ENCODE measurements around the gene PPP6R2.

Gene PPP6R2

DNA sequence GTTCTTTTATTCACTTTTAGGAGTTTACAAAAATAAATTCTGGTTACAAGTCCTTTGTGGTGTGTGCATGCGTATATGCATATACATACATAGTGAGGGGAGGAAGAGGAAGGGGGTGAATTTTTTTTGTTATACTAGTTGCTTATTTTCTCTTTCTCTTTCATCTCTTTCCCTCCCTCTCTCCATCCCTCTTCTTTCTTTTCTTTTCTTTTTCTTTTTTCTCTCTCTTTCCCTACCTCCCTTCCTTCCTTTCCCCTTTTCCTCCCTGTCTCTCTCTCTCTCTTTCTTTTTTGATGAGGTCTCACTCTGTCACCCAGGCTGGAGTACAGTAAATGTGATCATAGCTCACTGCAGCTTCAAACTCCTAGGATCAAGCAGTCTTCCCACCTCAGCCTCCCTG lies 14.1 kb downstream of the PPP6R2 start:
- no peak overlapping the region for H2AFZ ChIP-seq (ENCODE audit: low read depth)
- no peaks in the 10 kb centered on the region for H4K20me1 ChIP-seq (ENCODE audit: insufficient read depth)
- no peaks in the 10 kb centered on the region for H3K4me1 ChIP-seq (ENCODE audit: low read depth, poor library complexity, severe bottlenecking)
- TF ChIP-seq, protein P1, sequence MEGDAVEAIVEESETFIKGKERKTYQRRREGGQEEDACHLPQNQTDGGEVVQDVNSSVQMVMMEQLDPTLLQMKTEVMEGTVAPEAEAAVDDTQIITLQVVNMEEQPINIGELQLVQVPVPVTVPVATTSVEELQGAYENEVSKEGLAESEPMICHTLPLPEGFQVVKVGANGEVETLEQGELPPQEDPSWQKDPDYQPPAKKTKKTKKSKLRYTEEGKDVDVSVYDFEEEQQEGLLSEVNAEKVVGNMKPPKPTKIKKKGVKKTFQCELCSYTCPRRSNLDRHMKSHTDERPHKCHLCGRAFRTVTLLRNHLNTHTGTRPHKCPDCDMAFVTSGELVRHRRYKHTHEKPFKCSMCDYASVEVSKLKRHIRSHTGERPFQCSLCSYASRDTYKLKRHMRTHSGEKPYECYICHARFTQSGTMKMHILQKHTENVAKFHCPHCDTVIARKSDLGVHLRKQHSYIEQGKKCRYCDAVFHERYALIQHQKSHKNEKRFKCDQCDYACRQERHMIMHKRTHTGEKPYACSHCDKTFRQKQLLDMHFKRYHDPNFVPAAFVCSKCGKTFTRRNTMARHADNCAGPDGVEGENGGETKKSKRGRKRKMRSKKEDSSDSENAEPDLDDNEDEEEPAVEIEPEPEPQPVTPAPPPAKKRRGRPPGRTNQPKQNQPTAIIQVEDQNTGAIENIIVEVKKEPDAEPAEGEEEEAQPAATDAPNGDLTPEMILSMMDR (conservative IDR thresholded peaks at IDR 0.05; ENCODE audit: low read depth, low read length), result no peak
- no peaks in the 10 kb centered on the region for H3K36me3 ChIP-seq (ENCODE audit: insufficient read depth)
- no peak overlapping the region for H3K27ac ChIP-seq
- no peak overlapping the region for H3K4me2 ChIP-seq
- H3K27me3 ChIP-seq (ENCODE audit: insufficient read depth, low read depth), result no peaks in the 10 kb centered on the region
- no peak overlapping the region for H3K4me3 ChIP-seq (IDR thresholded peaks at IDR 0.05; ENCODE audit: insufficient read depth, low read depth, low read length)
- H3K79me2 ChIP-seq (ENCODE audit: insufficient read depth, low read depth), result peaks cover 48% of the 10 kb centered on the region; the same call in 1 of the 2 replicates
- no peak overlapping the region for H3K9ac ChIP-seq

DNA sequence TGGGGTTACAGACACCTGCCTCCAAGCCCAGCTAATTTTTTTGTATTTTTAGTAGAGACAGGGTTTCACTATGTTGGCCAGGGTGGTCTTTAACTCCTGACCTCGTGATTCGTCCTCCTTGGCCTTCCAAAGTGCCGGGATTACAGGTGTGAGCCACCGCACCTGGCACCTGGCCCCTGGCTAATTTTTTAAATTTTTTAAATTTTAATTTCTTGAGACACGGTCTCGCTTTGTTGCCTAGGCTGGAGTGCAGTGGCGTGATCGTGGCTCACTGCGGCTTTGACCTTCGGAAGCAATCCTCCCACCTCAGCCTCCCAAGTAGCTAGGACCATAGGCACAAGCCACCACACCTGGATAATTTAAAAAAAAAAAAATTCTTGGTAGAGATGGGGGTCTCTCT lies 14.6 kb downstream of the PPP6R2 start:
- Histone ChIP-seq H3K4me3 (IDR thresholded peaks at IDR 0.05; ENCODE audit: insufficient read depth, low read depth, low read length) (no peak overlapping the region), H3K27ac (no peak overlapping the region), H2AFZ (ENCODE audit: low read depth) (no peak overlapping the region), H3K4me2 (no peak overlapping the region), H4K20me1 (ENCODE audit: insufficient read depth) (no peaks in the 10 kb centered on the region), H3K79me2 (ENCODE audit: insufficient read depth, low read depth) (peaks cover 50% of the 10 kb centered on the region; the same call in 1 of the 2 replicates), H3K9ac (no peak overlapping the region), H3K27me3 (ENCODE audit: insufficient read depth, low read depth) (no peaks in the 10 kb centered on the region), H3K36me3 (ENCODE audit: insufficient read depth) (no peaks in the 10 kb centered on the region), H3K4me1 (ENCODE audit: low read depth, poor library complexity, severe bottlenecking) (no peaks in the 10 kb centered on the region)
- TF ChIP-seq, protein P1 (conservative IDR thresholded peaks at IDR 0.05; ENCODE audit: low read depth, low read length), result no peak

DNA sequence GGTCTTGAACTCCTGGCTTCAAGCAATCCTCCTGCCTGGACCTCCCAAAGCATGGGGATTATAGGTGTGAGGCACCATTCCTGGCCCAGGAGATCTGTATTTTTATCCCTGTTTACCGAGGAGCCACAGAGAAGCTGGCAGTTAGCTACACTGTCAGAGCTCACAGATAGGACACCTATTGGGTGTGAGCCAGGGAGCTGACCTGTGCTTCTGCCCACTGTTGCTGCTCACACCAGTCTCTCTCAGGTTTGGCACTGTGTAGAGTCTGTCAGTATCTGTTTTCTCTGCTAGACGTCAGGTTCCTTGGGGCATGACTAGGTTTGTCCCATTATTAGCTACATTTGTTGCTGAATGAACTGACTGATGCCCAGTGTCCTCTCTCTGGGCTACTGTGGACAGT lies 17.5 kb downstream of the PPP6R2 start:
- H3K36me3 ChIP-seq (ENCODE audit: insufficient read depth), result no peaks in the 10 kb centered on the region
- H3K4me2 ChIP-seq, result no peak overlapping the region
- no peak overlapping the region for H3K4me3 ChIP-seq (IDR thresholded peaks at IDR 0.05; ENCODE audit: insufficient read depth, low read depth, low read length)
- H3K4me1 ChIP-seq (ENCODE audit: low read depth, poor library complexity, severe bottlenecking), result no peaks in the 10 kb centered on the region
- H3K27ac ChIP-seq, result no peak overlapping the region
- H3K27me3 ChIP-seq (ENCODE audit: insufficient read depth, low read depth), result no peaks in the 10 kb centered on the region
- no peak overlapping the region for H3K9ac ChIP-seq
- H2AFZ ChIP-seq (ENCODE audit: low read depth), result no peak overlapping the region
- TF ChIP-seq, protein P1 (conservative IDR thresholded peaks at IDR 0.05; ENCODE audit: low read depth, low read length), result no peak
- peaks cover 57% of the 10 kb centered on the region; the same call in 1 of the 2 replicates for H3K79me2 ChIP-seq (ENCODE audit: insufficient read depth, low read depth)
- no peaks in the 10 kb centered on the region for H4K20me1 ChIP-seq (ENCODE audit: insufficient read depth)

DNA sequence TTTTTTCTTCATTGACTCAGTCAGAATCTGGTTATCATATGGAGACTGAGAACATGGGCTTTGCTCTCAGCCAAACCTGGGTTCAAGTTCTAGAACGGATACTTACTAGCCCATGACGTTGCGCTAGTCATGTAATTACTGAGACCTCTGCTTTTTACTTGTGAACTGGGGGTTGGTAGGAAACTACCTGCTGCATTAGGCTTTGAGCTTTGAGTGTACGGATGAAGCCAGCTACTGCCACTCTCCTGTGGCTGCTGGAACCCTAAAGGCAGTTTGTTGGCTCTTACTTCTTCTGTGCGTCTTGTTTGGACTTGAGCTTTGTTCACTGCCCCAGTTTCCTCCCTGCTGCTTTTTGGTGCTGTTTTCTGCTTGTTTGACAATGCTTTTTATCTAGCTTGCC lies 18.1 kb downstream of the PPP6R2 start:
- Histone ChIP-seq H3K27ac (no peak overlapping the region), H3K4me1 (ENCODE audit: low read depth, poor library complexity, severe bottlenecking) (no peaks in the 10 kb centered on the region), H2AFZ (ENCODE audit: low read depth) (no peak overlapping the region), H4K20me1 (ENCODE audit: insufficient read depth) (no peaks in the 10 kb centered on the region), H3K4me3 (IDR thresholded peaks at IDR 0.05; ENCODE audit: insufficient read depth, low read depth, low read length) (no peak overlapping the region), H3K79me2 (ENCODE audit: insufficient read depth, low read depth) (peaks cover 57% of the 10 kb centered on the region; the same call in 1 of the 2 replicates), H3K27me3 (ENCODE audit: insufficient read depth, low read depth) (no peaks in the 10 kb centered on the region), H3K4me2 (no peak overlapping the region), H3K9ac (no peak overlapping the region), H3K36me3 (ENCODE audit: insufficient read depth) (no peaks in the 10 kb centered on the region)
- TF ChIP-seq, protein P1 (conservative IDR thresholded peaks at IDR 0.05; ENCODE audit: low read depth, low read length), result no peak
